ENCODE data around the gene KBTBD4.

DNA sequence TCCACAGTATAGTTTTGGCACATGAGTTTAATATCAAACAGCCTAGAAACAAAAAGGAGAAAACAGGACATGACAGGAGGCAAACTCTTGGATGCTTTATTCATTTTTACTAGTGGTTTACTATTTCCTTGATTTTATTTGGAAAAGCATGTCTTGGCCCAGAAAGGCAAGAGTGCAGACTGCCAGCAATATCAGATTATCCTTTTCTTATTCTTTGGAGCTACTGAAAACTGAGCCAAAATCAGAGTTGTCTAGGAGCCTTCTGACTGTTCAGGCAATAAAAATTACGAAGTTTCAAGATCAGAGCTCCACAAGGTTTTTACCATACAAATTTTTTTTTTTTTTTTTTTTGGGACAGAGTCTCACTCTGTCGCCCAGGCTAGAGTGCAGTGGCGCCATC, 41.9 kb downstream of the KBTBD4 start:
- TF ChIP-seq RARB (CRISPR knock-in tag; IDR thresholded peaks at IDR 0.05) (no peak), CEBPB (IDR thresholded peaks at IDR 0.05) (no peak), KDM1A (IDR thresholded peaks at IDR 0.05; ENCODE audit: low read depth) (no peak), POLR2A (IDR thresholded peaks at IDR 0.05; ENCODE audit: low read length) (no peak), ZC3H11A (IDR thresholded peaks at IDR 0.05) (no peak), MAZ (IDR thresholded peaks at IDR 0.05; ENCODE audit: borderline replicate concordance, low read depth, low read length) (no peak), RAD21 (conservative IDR thresholded peaks at IDR 0.05 in 1 of 2, IDR thresholded peaks at IDR 0.05 in 1 of 2) (no peak), RFX5 (IDR thresholded peaks at IDR 0.05) (no peak), GATA3 (IDR thresholded peaks at IDR 0.05; ENCODE audit: borderline replicate concordance) (no peak), POLR2AphosphoS2 (conservative IDR thresholded peaks at IDR 0.05; ENCODE audit: low read length) (no peak), MYC (IDR thresholded peaks at IDR 0.05; ENCODE audit: borderline replicate concordance, low read length) (no peak)
- TF ChIP-seq, protein P1, sequence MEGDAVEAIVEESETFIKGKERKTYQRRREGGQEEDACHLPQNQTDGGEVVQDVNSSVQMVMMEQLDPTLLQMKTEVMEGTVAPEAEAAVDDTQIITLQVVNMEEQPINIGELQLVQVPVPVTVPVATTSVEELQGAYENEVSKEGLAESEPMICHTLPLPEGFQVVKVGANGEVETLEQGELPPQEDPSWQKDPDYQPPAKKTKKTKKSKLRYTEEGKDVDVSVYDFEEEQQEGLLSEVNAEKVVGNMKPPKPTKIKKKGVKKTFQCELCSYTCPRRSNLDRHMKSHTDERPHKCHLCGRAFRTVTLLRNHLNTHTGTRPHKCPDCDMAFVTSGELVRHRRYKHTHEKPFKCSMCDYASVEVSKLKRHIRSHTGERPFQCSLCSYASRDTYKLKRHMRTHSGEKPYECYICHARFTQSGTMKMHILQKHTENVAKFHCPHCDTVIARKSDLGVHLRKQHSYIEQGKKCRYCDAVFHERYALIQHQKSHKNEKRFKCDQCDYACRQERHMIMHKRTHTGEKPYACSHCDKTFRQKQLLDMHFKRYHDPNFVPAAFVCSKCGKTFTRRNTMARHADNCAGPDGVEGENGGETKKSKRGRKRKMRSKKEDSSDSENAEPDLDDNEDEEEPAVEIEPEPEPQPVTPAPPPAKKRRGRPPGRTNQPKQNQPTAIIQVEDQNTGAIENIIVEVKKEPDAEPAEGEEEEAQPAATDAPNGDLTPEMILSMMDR (IDR thresholded peaks at IDR 0.05), result no peak
- TF ChIP-seq, protein P2, sequence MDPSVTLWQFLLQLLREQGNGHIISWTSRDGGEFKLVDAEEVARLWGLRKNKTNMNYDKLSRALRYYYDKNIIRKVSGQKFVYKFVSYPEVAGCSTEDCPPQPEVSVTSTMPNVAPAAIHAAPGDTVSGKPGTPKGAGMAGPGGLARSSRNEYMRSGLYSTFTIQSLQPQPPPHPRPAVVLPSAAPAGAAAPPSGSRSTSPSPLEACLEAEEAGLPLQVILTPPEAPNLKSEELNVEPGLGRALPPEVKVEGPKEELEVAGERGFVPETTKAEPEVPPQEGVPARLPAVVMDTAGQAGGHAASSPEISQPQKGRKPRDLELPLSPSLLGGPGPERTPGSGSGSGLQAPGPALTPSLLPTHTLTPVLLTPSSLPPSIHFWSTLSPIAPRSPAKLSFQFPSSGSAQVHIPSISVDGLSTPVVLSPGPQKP (IDR thresholded peaks at IDR 0.05; ENCODE audit: low read depth, low read length), result no peak
- TF ChIP-seq, protein P3, sequence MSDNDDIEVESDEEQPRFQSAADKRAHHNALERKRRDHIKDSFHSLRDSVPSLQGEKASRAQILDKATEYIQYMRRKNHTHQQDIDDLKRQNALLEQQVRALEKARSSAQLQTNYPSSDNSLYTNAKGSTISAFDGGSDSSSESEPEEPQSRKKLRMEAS (IDR thresholded peaks at IDR 0.05), result no peak
